Panc1 (cell line): ENCODE data around the gene COL27A1. TPM values are rescaled to one million over a fixed set of nuclear protein-coding genes. Genes with fewer than 3 reads are reported as not detected.

Experiments used
- ATAC-seq: fragments of 200-7000 bp; cut with Tn5 transposase; 2 replicates; pipeline ENCODE4 v1.9.1; 2020; ENCODE audit warnings: mild to moderate bottlenecking, moderate library complexity
- BruUV-seq: library from RNA; stranded (reverse); fragments of 400-500 nt; replicated peaks from 2 replicates; lab custom pipeline; 2021; lab: Mats Ljungman, UMichigan
- CTCF ChIA-PET: fragments of 300-600 bp; sonication (Branson Sonifier 250); formaldehyde crosslinking; loops from one replicate; lab custom pipeline; 2022; ENCODE audit warnings: antibody characterized with exemption; lab: Charles Lee
- POLR2A ChIA-PET: fragments of 300-600 bp; sonication (Branson Sonifier 250); formaldehyde crosslinking; loops from one replicate; lab custom pipeline; 2022; ENCODE audit warnings: antibody characterized with exemption; lab: Charles Lee
- DNase-seq: peaks from one replicate; pipeline ENCODE4 v3.0.0-alpha.2; 2010; ENCODE audit warnings: low read depth, low spot score
- H3K27ac ChIP-seq: 2 replicates; pipeline ENCODE4 v1.5.1; 2011; ENCODE audit warnings: mild to moderate bottlenecking, low read length, inconsistent platforms
- H3K27me3 ChIP-seq: fragments of 200-500 bp; sonication (Bioruptor generic); 2 replicates; pipeline ENCODE4 v1.6.0; 2014; ENCODE audit warnings: low read length, inconsistent platforms; ENCODE audit not compliant: control insufficient read depth, insufficient read depth
- H3K36me3 ChIP-seq: fragments of 200-500 bp; sonication (Bioruptor generic); 2 replicates; pipeline ENCODE4 v1.5.1; 2014; ENCODE audit warnings: inconsistent platforms, mild to moderate bottlenecking, low read length, moderate library complexity; ENCODE audit not compliant: control insufficient read depth, insufficient read depth
- H3K4me1 ChIP-seq: 2 replicates; pipeline ENCODE4 v1.5.1; 2011; ENCODE audit warnings: inconsistent platforms, mild to moderate bottlenecking, low read length, moderate library complexity; ENCODE audit not compliant: control insufficient read depth, insufficient read depth
- H3K4me3 ChIP-seq, 2 experiments: 2 replicates each; pipeline ENCODE4 v1.5.1; 2011 to 2012; ENCODE audit warnings: low read depth in 2 of 2, low read length in 2 of 2, mild to moderate bottlenecking in 2 of 2, inconsistent platforms in 1 of 2, moderate library complexity in 1 of 2
- H3K9me3 ChIP-seq: fragments of 200-500 bp; sonication (Bioruptor generic); 2 replicates; pipeline ENCODE4 v1.5.1; 2014; ENCODE audit warnings: low read depth, mild to moderate bottlenecking, inconsistent platforms, low read length, moderate library complexity; ENCODE audit not compliant: control insufficient read depth, insufficient read depth
- CTCF ChIP-seq: fragments of 450-650 bp; IDR thresholded peaks from 2 replicates; pipeline ENCODE4 v1.5.1; 2017; ENCODE audit warnings: mild to moderate bottlenecking
- POLR2AphosphoS5 ChIP-seq: IDR thresholded peaks from 2 replicates; pipeline ENCODE4 v1.6.1; 2012; ENCODE audit warnings: mild to moderate bottlenecking, low read depth, low read length, moderate library complexity
- SIN3A ChIP-seq: IDR thresholded peaks from 2 replicates; pipeline ENCODE4 v1.6.1; 2012; ENCODE audit warnings: low read depth, mild to moderate bottlenecking, low read length, moderate library complexity, borderline replicate concordance; ENCODE audit not compliant: insufficient read depth
- TCF7L2 ChIP-seq: IDR thresholded peaks from 2 replicates; pipeline ENCODE4 v1.6.1; 2011; ENCODE audit warnings: mild to moderate bottlenecking, low read depth, low read length, inconsistent platforms
- in situ Hi-C: cut with HindIII; loops from 2 replicates; pipeline ENCODE4 v1.10.0; 2016; ENCODE audit warnings: low sequenced_read_pairs, low pct_unique_long_range_greater_than_20kb
- intact Hi-C: fragments of 100-400 bp; cut with micrococcal nuclease; formaldehyde crosslinking; loops from one replicate; pipeline ENCODE4 v1.10.0; 2022; ENCODE audit not compliant: unreplicated experiment
- total RNA-seq: library from RNA; stranded (reverse); gene quantifications from one replicate; pipeline ENCODE4 v1.2.1, GENCODE V29; 2021; ENCODE audit not compliant: unreplicated experiment
- TF ChIP-seq, protein P1 (sequence below), 2 experiments: IDR thresholded peaks; 2 replicates each; pipeline ENCODE4 v1.6.1; 2011 to 2012; ENCODE audit warnings: low read depth in 2 of 2, control low read depth in 1 of 2, low read length in 1 of 2, mild to moderate bottlenecking in 1 of 2, moderate library complexity in 1 of 2; ENCODE audit not compliant: insufficient read depth in 1 of 2

The COL27A1 gene
- total RNA-seq, 1 experiment from 2014 or later, result 5.1 TPM

- no peak for TF ChIP-seq CTCF
- TF ChIP-seq, protein P1, sequence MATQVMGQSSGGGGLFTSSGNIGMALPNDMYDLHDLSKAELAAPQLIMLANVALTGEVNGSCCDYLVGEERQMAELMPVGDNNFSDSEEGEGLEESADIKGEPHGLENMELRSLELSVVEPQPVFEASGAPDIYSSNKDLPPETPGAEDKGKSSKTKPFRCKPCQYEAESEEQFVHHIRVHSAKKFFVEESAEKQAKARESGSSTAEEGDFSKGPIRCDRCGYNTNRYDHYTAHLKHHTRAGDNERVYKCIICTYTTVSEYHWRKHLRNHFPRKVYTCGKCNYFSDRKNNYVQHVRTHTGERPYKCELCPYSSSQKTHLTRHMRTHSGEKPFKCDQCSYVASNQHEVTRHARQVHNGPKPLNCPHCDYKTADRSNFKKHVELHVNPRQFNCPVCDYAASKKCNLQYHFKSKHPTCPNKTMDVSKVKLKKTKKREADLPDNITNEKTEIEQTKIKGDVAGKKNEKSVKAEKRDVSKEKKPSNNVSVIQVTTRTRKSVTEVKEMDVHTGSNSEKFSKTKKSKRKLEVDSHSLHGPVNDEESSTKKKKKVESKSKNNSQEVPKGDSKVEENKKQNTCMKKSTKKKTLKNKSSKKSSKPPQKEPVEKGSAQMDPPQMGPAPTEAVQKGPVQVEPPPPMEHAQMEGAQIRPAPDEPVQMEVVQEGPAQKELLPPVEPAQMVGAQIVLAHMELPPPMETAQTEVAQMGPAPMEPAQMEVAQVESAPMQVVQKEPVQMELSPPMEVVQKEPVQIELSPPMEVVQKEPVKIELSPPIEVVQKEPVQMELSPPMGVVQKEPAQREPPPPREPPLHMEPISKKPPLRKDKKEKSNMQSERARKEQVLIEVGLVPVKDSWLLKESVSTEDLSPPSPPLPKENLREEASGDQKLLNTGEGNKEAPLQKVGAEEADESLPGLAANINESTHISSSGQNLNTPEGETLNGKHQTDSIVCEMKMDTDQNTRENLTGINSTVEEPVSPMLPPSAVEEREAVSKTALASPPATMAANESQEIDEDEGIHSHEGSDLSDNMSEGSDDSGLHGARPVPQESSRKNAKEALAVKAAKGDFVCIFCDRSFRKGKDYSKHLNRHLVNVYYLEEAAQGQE (IDR thresholded peaks at IDR 0.05; ENCODE audit: insufficient read depth in 1 of 2, low read depth in 2 of 2, low read length in 1 of 2), result no peak
- no peak for TF ChIP-seq SIN3A
- TF ChIP-seq POLR2AphosphoS5, result no peak
- no peak for TF ChIP-seq TCF7L2
- H3K36me3 ChIP-seq, result no peaks in the 10 kb centered on the region
- no TSS peak for BruUV-seq
- H3K27ac ChIP-seq, result no peak overlapping the region
- no peaks in the 10 kb centered on the region for H3K9me3 ChIP-seq
- H3K27me3 ChIP-seq, result no peaks in the 10 kb centered on the region
- ATAC-seq (no peak), DNase-seq (no peak)
- H3K4me1 ChIP-seq, result no peaks in the 10 kb centered on the region
- H3K4me3 ChIP-seq, result no peak overlapping the region
- ChIA-PET POLR2A (no interaction called here), CTCF (interaction anchor here (0.6 kb wide), 1 partner anchor 254 kb away, joined by 4 read pairs; no protein-coding TSS in a partner anchor)
- in situ Hi-C loops, result no loop called here
- intact Hi-C loops, result no loop called here
These were observed 94.3 kb downstream of the COL27A1 start for GRCh38 chr9:114249424-114250234.

- Histone ChIP-seq H3K4me1 (no peaks in the 10 kb centered on the region), H3K27me3 (no peaks in the 10 kb centered on the region), H3K36me3 (no peaks in the 10 kb centered on the region), H3K27ac (no peak overlapping the region), H3K4me3 (no peak overlapping the region), H3K9me3 (no peaks in the 10 kb centered on the region)
- ChIA-PET POLR2A (interaction anchor here (0.6 kb wide), 1 partner anchor 95 kb away, joined by 3 read pairs; the partner anchor contains the start of gene COL27A1), CTCF (interaction anchor here (0.6 kb wide), 1 partner anchor 253 kb away, joined by 4 read pairs; no protein-coding TSS in a partner anchor)
- no TSS peak for BruUV-seq
- DNase-seq, result no peak
- no peak for ATAC-seq
- TF ChIP-seq, protein P1 (IDR thresholded peaks at IDR 0.05; ENCODE audit: insufficient read depth in 1 of 2, low read depth in 2 of 2, low read length in 1 of 2), result no peak
- TF ChIP-seq CTCF (no peak), TCF7L2 (no peak), SIN3A (no peak), POLR2AphosphoS5 (no peak)
- intact Hi-C loops, result no loop called here
- in situ Hi-C loops, result no loop called here
These were observed 94.9 kb downstream of the COL27A1 start for GRCh38 chr9:114250235-114250568.
